ENCODE measurements around the gene ADAMTSL3.

DNA sequence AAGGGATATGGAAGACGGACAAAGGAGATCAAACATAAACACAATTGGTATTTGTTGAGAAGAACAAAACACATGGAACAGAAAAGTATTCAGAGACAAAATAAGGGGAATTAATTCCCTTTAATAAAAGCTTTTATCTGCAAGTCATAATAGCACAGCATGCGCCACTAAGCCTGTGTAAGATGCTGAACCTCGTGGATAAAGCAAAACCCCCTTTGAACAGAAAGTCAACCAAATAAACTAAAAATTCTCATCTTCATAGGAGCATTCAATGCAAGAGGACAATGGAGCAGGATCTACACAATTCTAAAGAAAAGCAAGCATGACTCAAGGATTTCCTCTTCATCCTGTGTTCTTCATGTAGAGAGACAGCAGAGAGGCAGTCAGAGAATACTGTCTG, 307.4 kb downstream of the ADAMTSL3 start:
- TF ChIP-seq, protein P1, sequence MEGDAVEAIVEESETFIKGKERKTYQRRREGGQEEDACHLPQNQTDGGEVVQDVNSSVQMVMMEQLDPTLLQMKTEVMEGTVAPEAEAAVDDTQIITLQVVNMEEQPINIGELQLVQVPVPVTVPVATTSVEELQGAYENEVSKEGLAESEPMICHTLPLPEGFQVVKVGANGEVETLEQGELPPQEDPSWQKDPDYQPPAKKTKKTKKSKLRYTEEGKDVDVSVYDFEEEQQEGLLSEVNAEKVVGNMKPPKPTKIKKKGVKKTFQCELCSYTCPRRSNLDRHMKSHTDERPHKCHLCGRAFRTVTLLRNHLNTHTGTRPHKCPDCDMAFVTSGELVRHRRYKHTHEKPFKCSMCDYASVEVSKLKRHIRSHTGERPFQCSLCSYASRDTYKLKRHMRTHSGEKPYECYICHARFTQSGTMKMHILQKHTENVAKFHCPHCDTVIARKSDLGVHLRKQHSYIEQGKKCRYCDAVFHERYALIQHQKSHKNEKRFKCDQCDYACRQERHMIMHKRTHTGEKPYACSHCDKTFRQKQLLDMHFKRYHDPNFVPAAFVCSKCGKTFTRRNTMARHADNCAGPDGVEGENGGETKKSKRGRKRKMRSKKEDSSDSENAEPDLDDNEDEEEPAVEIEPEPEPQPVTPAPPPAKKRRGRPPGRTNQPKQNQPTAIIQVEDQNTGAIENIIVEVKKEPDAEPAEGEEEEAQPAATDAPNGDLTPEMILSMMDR (IDR thresholded peaks at IDR 0.05), result no peak
- no peak for TF ChIP-seq POLR2A (IDR thresholded peaks at IDR 0.05)

All from heart left ventricle (tissue), 13 donors.